Type B pancreatic cell (in vitro differentiated cells): ENCODE measurements around the gene HTRA3. TPM values are rescaled to one million over a fixed set of nuclear protein-coding genes. Genes with fewer than 3 reads are reported as not detected.
A peak's percentile ranks its signal among the peaks of the same experiment; 100 is the strongest.

Experiments
- DNase-seq: peaks from one replicate; pipeline ENCODE4 v3.0.0; 2021; ENCODE audit warnings: mixed read lengths; ENCODE audit not compliant: unreplicated experiment; ENCODE audit errors: extremely low spot score
- H3K27ac Mint-ChIP-seq: 2 replicates; pipeline ENCODE4 v1.8.0; 2021; ENCODE audit warnings: mild to moderate bottlenecking, mixed read lengths
- H3K27me3 Mint-ChIP-seq: 2 replicates; pipeline ENCODE4 v1.8.0; 2021; ENCODE audit warnings: mixed read lengths
- H3K36me3 Mint-ChIP-seq: 2 replicates; pipeline ENCODE4 v1.8.0; 2021; ENCODE audit warnings: mixed read lengths
- H3K4me1 Mint-ChIP-seq: one replicate; pipeline ENCODE4 v1.8.0; 2021; ENCODE audit warnings: mixed read lengths; ENCODE audit not compliant: unreplicated experiment
- H3K4me3 Mint-ChIP-seq: 2 replicates; pipeline ENCODE4 v1.8.0; 2021; ENCODE audit warnings: mild to moderate bottlenecking, mixed read lengths
- H3K9me3 Mint-ChIP-seq: 2 replicates; pipeline ENCODE4 v1.8.0; 2021; ENCODE audit warnings: mixed read lengths
- total RNA-seq: library from RNA; stranded (reverse); gene quantifications from 2 replicates; pipeline ENCODE4 v1.2.1, GENCODE V29; 2021; ENCODE audit warnings: low replicate concordance
- TF ChIP-seq, protein P1 (sequence below): fragments of 200-600 bp; sonication (generic); conservative IDR thresholded peaks from 2 replicates; pipeline ENCODE4 v1.5.0; 2021; ENCODE audit warnings: antibody characterized with exemption, mild to moderate bottlenecking

HTRA3 gene
- total RNA-seq, 1 donor from 2014 or later, result 4.4 TPM

DNA sequence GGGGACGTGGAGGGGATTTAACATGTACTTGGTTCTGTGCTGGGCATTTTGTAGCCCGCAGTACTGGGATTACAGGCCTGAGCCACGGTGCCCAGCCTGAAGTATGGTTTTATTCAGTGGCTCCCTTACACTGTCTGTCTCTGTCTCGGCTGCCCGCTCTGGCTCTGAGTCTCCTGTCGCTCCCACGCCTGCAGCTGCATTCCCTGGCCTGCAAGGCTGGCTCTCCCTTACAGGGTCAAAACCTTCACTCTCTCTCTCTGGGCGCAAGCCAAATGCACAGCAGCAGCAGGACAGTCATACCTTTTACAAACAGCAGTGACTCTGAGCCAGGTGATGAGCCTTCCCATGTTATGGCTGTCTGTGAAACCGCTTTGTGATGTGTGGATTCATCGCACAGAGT, 72.1 kb downstream of the HTRA3 start:
- H3K4me1 Mint-ChIP-seq, result no peaks in the 10 kb centered on the region
- no peak overlapping the region for H3K27ac Mint-ChIP-seq
- H3K4me3 Mint-ChIP-seq, result no peak overlapping the region
- TF ChIP-seq, protein P1, sequence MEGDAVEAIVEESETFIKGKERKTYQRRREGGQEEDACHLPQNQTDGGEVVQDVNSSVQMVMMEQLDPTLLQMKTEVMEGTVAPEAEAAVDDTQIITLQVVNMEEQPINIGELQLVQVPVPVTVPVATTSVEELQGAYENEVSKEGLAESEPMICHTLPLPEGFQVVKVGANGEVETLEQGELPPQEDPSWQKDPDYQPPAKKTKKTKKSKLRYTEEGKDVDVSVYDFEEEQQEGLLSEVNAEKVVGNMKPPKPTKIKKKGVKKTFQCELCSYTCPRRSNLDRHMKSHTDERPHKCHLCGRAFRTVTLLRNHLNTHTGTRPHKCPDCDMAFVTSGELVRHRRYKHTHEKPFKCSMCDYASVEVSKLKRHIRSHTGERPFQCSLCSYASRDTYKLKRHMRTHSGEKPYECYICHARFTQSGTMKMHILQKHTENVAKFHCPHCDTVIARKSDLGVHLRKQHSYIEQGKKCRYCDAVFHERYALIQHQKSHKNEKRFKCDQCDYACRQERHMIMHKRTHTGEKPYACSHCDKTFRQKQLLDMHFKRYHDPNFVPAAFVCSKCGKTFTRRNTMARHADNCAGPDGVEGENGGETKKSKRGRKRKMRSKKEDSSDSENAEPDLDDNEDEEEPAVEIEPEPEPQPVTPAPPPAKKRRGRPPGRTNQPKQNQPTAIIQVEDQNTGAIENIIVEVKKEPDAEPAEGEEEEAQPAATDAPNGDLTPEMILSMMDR, result no peak
- peak; percentile 49 for DNase-seq
- peaks cover 8% of the 10 kb centered on the region for H3K9me3 Mint-ChIP-seq
- H3K27me3 Mint-ChIP-seq, result no peaks in the 10 kb centered on the region
- H3K36me3 Mint-ChIP-seq, result no peaks in the 10 kb centered on the region

GRCh38 chr4:8342651-8343261, 73.2 kb downstream of the HTRA3 start:
- no peak overlapping the region for H3K27ac Mint-ChIP-seq
- H3K27me3 Mint-ChIP-seq, result no peaks in the 10 kb centered on the region
- H3K9me3 Mint-ChIP-seq, result peaks cover 5% of the 10 kb centered on the region
- no peaks in the 10 kb centered on the region for H3K36me3 Mint-ChIP-seq
- H3K4me3 Mint-ChIP-seq, result no peak overlapping the region
- no peaks in the 10 kb centered on the region for H3K4me1 Mint-ChIP-seq
- TF ChIP-seq, protein P1, result peak; percentile 54
- DNase-seq, result peak; percentile 50

GRCh38 chr4:8343262-8343966, 73.9 kb downstream of the HTRA3 start:
- Mint-ChIP-seq H3K36me3 (no peaks in the 10 kb centered on the region), H3K27me3 (no peaks in the 10 kb centered on the region), H3K27ac (no peak overlapping the region), H3K9me3 (peaks cover under 1% of the 10 kb centered on the region), H3K4me1 (no peaks in the 10 kb centered on the region), H3K4me3 (no peak overlapping the region)
- DNase-seq, result peak; percentile 61
- TF ChIP-seq, protein P1, result no peak

DNA sequence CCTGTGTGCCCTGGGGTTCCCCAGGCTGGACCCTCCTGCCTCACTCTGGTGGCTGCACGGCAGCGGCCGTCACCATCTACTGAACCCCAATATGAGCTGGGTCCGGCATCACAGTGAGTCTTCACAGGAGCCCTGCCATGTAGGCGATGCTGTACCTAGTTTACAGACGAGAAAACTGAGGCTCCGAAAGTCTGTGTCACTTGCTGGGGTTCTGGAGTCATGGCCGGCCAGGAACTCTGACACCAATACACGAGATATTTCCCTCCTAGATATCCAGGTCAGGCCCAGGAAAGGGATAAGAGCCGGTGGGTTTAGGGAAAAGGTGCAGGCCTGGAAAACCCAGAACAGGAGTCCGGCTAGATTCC, 74.4 kb downstream of the HTRA3 start:
- DNase-seq, result no peak
- Mint-ChIP-seq H3K27ac (no peak overlapping the region), H3K9me3 (no peaks in the 10 kb centered on the region), H3K4me3 (no peak overlapping the region), H3K4me1 (no peaks in the 10 kb centered on the region), H3K27me3 (no peaks in the 10 kb centered on the region), H3K36me3 (no peaks in the 10 kb centered on the region)
- TF ChIP-seq, protein P1, result no peak

DNA sequence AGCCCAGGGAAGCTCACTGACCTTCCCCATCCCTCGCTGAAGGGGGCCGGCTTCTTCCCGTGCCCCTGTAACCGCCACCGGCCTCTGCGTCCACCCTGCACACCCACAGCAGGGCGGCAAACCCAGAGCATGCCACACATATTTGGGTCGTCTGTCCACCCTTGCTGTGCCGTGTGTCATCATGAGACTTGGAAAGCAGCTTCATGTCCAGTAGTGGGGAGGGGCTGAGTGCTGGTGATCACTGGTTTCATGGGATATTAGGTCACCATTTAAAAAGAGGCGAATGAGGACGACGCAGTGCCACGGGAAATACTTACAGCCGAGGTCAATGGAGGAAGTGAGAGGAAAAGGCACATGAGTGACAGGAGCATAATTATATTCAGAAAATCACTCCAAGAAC, 74.8 kb downstream of the HTRA3 start:
- no peak overlapping the region for H3K4me3 Mint-ChIP-seq
- no peaks in the 10 kb centered on the region for H3K36me3 Mint-ChIP-seq
- no peak overlapping the region for H3K27ac Mint-ChIP-seq
- no peaks in the 10 kb centered on the region for H3K4me1 Mint-ChIP-seq
- H3K27me3 Mint-ChIP-seq, result no peaks in the 10 kb centered on the region
- TF ChIP-seq, protein P1, result no peak
- DNase-seq, result peak; percentile 52
- H3K9me3 Mint-ChIP-seq, result no peaks in the 10 kb centered on the region
